HL-60 (cell line): ENCODE results near the gene ACAD9.
A peak's percentile ranks its signal among the peaks of the same experiment; 100 is the strongest.

Experiments used
- DNase-seq, 2 experiments: peaks; one replicate each; pipeline ENCODE4 v3.0.0-alpha.2; 2010 to 2020; ENCODE audit warnings: low read depth in 1 of 2, low spot score in 1 of 2
- H3K27ac ChIP-seq: fragments of 250-450 bp; sonication (Bioruptor Pico); replicated peaks from 2 replicates; pipeline ENCODE4 v1.5.1; 2020; ENCODE audit warnings: mild to moderate bottlenecking, moderate library complexity
- H3K27me3 ChIP-seq: fragments of 250-450 bp; sonication (Bioruptor Pico); 2 replicates; pipeline ENCODE4 v1.5.1; 2021; ENCODE audit warnings: mild to moderate bottlenecking, moderate library complexity; ENCODE audit not compliant: insufficient read depth, poor library complexity, severe bottlenecking
- H3K4me3 ChIP-seq: replicated peaks from 2 replicates; pipeline ENCODE4 v1.5.1; 2011; ENCODE audit warnings: mild to moderate bottlenecking, control low read depth, low read length; ENCODE audit not compliant: insufficient read depth
- GABPA ChIP-seq: IDR thresholded peaks from 2 replicates; pipeline ENCODE4 v1.6.1; 2012; ENCODE audit warnings: low read depth
- POLR2AphosphoS5 ChIP-seq: IDR thresholded peaks from 2 replicates; pipeline ENCODE4 v1.6.1; 2012; ENCODE audit warnings: low read depth
- SPI1 ChIP-seq: IDR thresholded peaks from 2 replicates; pipeline ENCODE4 v1.6.1; 2012; ENCODE audit warnings: low read depth, mild to moderate bottlenecking, borderline replicate concordance
- TF ChIP-seq, protein P1 (sequence below): IDR thresholded peaks from one replicate; pipeline ENCODE4 v1.5.1; 2011; ENCODE audit warnings: low read length, control low read depth, inconsistent platforms; ENCODE audit not compliant: insufficient read depth
- TF ChIP-seq, protein P2 (sequence below): IDR thresholded peaks from 2 replicates; pipeline ENCODE4 v1.6.1; 2012; ENCODE audit warnings: low read depth; ENCODE audit not compliant: insufficient replicate concordance

Gene ACAD9

DNA sequence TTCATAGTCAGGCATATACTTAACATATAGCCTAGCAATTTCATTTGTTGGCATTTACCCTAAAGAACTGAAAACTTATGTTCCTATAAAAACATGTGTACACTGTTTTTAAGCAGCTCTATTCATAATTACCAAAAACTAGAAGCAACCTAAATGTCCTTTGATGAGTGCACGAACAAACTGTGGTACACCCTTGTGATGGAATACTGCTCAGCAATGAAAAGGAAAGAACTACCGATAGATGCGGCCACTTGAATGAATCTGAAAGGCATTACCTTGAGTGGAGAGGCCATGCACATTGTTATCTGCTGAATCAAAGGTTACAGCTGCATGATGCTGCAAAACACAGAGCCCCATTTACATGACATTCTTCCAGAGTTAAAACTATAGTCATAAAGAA is 69.7 kb downstream of the ACAD9 start:
- DNase-seq: no peak
- H3K4me3 ChIP-seq: no peak overlapping the region
- TF ChIP-seq SPI1: no peak
- TF ChIP-seq, protein P1, sequence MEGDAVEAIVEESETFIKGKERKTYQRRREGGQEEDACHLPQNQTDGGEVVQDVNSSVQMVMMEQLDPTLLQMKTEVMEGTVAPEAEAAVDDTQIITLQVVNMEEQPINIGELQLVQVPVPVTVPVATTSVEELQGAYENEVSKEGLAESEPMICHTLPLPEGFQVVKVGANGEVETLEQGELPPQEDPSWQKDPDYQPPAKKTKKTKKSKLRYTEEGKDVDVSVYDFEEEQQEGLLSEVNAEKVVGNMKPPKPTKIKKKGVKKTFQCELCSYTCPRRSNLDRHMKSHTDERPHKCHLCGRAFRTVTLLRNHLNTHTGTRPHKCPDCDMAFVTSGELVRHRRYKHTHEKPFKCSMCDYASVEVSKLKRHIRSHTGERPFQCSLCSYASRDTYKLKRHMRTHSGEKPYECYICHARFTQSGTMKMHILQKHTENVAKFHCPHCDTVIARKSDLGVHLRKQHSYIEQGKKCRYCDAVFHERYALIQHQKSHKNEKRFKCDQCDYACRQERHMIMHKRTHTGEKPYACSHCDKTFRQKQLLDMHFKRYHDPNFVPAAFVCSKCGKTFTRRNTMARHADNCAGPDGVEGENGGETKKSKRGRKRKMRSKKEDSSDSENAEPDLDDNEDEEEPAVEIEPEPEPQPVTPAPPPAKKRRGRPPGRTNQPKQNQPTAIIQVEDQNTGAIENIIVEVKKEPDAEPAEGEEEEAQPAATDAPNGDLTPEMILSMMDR: no peak
- H3K27me3 ChIP-seq: no peaks in the 10 kb centered on the region
- no peak overlapping the region for H3K27ac ChIP-seq

DNA sequence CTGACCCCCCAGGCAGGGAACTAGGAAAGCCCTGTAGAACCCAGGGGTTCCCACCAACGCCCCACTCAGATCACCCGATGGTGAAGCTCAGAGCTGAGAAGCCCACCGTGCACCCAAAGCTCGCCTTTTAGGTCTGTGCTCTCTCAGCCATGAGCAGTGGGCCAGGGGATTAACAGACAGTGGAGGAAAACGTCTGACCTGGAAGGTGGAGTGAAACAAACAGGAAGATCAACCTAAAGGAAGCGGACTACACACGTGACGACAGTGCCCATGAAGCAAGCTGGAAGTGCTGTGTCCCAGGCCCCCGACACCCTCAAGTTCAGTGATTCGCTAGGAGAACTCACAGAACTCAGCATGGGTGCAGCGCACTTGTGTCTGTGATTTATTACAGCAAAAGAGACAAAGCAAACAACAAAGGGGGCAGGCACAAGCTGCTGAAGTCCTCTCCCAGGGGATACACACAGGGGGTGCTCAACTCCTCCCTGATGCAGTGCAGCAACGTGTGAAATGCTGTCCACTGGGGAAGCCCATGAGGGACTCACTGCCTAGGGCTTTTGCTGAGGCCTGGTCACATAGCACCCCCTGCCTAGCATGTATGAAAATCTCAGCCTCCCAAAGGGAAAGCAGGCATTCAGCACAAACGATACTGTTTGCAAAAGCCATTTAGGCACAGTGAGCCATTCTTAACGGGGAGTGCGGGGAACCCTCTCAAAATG is 71.0 kb downstream of the ACAD9 start:
- Histone ChIP-seq H3K4me3 (no peak overlapping the region), H3K27me3 (no peaks in the 10 kb centered on the region), H3K27ac (no peak overlapping the region)
- TF ChIP-seq GABPA (no peak), SPI1 (no peak), POLR2AphosphoS5 (no peak)
- TF ChIP-seq, protein P1: no peak
- TF ChIP-seq, protein P2, sequence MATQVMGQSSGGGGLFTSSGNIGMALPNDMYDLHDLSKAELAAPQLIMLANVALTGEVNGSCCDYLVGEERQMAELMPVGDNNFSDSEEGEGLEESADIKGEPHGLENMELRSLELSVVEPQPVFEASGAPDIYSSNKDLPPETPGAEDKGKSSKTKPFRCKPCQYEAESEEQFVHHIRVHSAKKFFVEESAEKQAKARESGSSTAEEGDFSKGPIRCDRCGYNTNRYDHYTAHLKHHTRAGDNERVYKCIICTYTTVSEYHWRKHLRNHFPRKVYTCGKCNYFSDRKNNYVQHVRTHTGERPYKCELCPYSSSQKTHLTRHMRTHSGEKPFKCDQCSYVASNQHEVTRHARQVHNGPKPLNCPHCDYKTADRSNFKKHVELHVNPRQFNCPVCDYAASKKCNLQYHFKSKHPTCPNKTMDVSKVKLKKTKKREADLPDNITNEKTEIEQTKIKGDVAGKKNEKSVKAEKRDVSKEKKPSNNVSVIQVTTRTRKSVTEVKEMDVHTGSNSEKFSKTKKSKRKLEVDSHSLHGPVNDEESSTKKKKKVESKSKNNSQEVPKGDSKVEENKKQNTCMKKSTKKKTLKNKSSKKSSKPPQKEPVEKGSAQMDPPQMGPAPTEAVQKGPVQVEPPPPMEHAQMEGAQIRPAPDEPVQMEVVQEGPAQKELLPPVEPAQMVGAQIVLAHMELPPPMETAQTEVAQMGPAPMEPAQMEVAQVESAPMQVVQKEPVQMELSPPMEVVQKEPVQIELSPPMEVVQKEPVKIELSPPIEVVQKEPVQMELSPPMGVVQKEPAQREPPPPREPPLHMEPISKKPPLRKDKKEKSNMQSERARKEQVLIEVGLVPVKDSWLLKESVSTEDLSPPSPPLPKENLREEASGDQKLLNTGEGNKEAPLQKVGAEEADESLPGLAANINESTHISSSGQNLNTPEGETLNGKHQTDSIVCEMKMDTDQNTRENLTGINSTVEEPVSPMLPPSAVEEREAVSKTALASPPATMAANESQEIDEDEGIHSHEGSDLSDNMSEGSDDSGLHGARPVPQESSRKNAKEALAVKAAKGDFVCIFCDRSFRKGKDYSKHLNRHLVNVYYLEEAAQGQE: no peak
- peak in 1 of 2 experiments; percentile 29 for DNase-seq

DNA sequence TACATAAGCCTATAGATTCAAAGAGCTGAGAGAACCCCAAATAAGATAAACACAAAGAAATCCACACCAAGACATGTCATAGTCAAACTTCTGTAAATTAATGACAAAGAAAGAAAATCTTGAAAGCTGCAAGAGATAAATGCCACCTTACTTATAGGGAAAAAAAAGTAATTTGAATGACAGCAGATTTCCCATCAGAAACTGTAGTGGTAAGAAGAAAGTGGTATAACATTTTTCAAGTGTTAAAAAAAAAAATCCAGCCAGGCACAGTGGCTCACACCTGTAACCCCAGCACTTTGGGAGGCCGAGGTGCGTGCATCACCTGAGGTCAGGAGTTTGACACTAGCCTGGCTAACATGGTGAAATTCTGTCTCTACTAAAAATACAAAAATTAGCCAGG is 77.0 kb downstream of the ACAD9 start:
- DNase-seq: no peak
- H3K27me3 ChIP-seq: no peaks in the 10 kb centered on the region
- H3K27ac ChIP-seq: no peak overlapping the region
- no peak for TF ChIP-seq GABPA
- TF ChIP-seq, protein P2: no peak
- no peak for TF ChIP-seq POLR2AphosphoS5
- TF ChIP-seq, protein P1: no peak
- no peak for TF ChIP-seq SPI1
- no peak overlapping the region for H3K4me3 ChIP-seq
